DMS114 treated with DMSO at 0.1 percent for 48 hours (cell line): ENCODE data around the gene HOXC10.

Experiments
- DNase-seq: peaks from one replicate; lab custom pipeline; 2025; ENCODE audit not compliant: unreplicated experiment; lab: John Stamatoyannopoulos, UW

The HOXC10 gene

DNA sequence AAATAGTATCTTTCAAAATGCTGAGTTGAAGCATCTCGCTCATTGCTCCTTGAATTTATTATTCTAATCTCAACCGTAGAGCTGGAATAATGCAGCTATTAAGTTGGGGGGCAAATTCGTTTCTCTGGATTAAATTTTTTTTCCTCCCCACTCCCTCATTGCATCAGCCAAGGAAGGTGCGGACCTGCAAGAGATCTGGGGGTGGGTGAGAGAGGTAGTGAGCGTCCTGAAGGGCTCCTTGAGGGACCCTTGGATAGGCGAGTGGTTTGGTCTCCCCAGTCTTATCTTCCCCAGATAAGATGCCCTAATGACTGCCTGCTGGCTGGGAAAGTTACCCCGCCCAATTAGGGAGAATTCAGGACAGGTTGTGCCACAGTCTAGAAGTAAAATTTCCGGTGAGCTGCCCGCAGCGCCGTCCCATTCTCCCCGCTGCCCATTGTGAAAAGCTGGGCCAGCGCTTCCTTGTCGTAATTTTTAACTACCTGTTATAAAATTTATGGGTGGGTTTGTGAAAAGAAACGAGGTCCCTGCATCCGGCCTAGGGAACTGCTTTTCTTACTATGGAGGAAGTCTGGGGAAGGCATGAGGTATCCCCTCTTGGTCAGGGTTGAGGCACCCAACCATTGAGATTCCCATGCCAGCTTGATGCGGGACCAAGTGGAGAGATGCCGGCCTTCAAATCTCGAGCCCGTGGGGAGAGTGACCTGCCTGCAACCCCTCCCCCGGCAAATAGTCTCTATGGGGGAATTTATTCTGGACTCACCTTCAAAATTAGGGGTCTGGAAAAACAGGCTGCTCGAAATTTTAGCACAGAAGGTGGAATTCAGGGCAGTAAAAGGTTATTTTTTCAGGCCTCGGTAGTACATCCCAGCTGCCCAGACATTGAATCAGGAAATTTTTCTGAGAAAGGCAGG is 30.3 kb downstream of the HOXC10 start:
- DNase-seq, result no peak

DNA sequence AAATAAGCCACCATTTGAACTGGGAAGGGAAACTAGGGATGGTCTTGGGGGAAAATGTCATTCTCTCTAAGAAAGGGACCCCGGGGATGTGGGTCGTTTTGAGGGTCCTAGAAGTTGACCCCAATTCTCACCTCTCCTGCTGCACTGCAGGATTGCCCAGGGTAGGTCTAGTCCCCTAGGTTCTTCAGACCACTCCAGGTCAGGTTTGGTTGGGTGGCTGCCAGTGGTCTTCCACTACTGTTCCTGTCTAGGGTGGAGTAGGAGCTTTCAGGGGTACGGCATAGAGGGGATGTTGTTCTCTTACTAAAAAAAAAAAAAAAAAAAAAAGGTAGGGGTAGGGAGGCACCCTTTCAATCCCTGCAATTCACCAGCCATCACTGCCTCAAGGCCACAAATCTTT is 31.1 kb downstream of the HOXC10 start:
- DNase-seq, result no peak

DNA sequence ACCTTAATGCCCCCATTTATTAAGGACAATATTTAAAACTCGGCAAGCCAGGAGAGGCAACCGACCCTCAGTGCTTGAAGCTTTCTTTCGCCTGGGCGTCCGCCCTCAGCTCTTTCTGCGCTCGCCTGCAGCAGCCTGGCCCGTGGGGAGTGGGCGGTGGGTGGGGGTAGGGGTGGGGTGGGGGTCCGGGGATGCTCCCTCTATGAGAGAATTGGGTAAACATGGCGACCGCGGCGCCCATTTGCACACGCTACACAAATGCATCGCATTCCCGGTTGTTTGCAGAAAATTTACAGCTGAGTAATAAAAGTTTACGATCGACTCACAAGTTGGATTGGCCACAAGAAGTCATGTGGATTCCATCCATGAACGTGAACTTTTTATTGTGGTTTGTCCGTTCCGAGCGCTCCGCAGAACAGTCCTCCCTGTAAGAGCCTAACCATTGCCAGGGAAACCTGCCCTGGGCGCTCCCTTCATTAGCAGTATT is 31.6 kb downstream of the HOXC10 start:
- DNase-seq, result peak; percentile 93

DNA sequence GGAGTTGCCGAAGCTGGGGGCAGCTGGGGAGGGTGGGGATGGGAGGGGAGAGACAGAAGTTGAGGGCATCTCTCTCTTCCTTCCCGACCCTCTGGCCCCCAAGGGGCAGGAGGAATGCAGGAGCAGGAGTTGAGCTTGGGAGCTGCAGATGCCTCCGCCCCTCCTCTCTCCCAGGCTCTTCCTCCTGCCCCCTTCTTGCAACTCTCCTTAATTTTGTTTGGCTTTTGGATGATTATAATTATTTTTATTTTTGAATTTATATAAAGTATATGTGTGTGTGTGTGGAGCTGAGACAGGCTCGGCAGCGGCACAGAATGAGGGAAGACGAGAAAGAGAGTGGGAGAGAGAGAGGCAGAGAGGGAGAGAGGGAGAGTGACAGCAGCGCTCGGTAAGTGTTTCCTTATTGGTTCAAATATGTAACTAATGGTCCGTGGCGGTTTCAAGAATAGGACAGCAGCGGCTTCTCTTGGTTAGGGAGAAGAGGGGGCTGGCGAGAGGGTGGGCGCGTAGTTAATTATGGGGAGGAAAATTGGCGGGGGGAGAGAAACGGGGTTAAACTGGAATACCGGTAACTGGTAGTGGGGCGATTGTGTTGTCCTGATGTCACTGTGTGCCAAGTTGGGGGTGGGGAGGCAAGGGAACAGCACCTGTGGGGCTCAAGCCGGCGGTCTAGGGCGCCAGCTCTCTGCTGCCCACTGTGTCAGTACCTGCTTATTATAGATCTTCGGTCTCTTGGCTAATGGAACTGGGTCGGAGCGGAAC is 32.3 kb downstream of the HOXC10 start:
- DNase-seq, result peak; percentile 81

DNA sequence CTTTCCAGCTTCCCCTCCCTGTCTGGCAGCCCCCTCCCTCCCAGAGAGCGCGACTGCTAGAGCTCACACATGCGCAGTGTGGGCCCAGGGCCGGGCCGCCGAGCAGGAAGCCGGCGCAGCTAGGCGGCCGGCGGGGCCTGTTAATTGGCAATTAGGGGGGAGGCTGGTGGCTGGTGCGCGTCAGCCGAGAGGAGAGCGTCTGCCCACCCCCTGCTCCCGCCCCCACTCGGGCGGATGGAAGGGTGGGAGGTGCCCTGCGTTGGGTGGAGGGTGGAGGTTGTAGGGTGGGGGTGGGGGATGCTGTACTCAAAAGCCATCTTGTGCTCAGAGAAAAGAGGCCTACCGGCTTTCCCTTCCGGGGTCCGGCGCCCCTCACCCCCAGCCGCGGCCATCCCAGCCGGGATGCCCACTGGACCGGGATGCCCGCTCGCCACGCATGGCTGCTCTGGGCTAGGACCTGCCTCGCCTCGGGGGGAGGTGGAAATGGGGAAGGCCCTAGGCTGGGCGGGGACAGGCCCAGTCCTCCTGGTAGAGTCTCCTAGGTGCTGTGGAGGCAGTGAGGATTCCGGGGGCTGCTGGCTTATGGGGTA is 33.0 kb downstream of the HOXC10 start:
- peak; percentile 91 for DNase-seq

DNA sequence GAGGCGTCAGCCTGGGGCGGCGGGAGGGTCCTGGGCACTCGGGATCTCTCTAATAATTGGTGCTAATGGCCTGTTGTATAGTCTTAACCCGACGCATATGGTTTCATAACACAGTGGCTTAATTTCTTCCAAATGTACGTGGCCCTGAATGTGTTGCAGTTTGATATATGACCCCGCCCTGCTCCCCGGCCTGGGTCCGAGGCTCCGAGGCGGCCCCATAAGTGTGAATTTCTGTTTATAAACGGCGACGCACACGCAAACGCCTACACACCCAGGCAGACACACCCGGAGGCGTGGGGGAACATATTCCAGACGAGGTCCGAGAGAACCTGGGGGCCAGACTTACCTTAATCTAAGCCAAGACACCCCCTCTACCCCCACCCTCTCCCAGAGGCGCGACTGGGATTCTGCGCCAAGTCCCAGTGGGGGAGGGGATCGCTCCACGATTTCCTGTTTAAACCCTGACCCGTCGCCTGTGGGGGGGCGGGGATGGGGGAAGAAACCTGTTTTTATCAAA is 33.6 kb downstream of the HOXC10 start:
- no peak for DNase-seq

DNA sequence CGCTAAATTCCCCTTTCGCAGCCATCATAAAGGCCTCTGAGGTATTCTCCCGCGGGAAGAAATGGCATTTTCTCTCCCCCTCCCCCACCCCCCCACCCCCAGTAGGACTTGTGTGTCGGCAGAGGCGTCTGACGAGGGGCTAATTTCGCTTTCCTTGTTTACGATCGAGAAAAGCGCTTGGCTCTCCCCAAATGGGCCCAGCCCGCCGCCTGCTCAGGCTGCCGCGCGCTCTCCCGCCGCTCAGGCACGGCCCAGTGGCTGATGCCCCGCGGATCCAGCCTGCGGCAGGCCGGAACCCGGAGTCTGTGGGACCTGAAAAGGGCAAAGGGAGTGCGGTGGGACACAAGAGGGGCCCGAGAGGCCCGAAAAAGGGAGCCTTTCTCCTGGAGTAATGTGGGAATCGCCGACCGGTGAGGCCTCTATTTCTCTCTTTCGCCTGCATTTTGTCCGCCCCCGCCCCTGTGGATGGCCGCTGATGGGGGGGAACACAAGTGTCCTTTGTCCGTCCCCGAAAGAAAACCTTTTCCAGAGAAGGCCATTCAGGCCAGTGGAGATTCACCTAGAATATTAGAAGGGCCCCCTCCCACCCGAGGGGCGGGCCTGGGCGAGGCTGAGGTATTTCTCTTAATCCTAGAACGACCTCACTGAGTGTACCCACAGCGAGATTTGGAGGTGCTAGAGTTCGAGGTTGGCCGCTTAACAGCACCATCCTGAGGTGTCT is 34.3 kb downstream of the HOXC10 start:
- no peak for DNase-seq

DNA sequence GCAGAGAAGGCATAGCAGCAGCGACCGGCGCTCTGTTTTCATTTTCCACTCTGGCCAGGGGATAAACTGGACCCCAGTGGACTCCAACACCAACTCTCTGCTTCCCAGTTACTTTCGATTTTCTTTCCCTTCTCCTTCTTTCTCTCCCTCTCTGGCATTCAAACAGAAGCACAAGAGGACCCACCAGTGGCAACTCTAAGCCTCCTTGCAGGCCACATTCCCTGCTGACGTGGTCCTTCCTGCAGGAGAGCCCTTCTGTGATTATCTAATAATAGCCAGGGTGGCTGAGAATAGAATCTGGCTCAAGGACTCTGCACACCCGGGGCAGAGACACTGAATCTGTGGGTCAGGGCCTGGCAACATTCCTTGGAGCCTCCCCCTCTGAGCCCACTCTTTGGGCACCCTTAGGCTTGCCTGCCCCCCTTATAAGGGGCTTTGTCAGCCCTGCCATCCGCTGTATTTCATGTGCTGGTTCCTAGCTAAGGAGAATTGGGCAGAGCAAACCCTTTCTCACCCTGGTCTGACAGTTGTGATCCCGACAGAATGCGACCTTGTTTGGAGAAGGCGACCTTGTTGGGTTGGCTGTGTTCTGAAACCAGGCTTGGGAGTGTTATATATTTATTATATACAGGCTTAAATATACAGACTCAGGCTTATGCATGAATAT is 35.1 kb downstream of the HOXC10 start:
- DNase-seq, result no peak

DNA sequence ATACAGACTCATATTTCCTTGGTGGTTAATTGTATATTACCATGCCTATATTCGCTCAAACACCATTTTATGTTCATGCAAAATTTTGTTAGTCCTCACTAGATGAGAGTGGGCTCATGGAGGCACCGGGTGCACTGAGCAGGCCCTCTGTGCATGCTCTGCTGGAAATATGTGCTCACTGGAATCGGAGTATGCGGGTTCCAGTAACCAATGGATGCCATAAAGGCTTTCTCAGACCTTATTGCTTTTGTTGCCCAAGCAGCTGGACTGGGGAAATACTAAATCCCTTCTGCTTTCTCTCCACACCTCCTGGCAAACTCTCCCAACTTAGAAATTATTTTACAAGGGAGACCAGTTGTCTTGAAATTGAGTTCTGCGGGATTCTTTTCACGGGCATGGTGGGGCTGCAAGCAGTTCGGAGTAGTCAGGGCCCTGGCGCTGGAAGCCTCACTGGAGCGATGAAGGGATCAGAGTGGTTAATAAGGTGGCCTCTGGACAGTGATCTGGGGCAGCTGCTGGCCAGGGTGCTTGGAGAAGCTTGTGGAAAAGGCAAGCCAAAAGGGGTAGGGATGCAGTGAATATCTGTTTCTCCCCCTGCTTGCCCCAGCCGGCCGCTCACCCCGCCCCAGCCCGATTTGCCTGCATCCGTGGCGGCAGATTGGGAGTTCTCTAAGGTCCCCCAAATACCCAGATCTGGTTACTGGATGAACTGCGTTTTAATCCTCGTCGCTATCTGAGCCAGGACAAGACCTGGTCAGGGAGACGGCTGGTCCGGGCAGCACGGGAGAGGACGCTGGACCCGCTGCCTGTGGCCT is 35.9 kb downstream of the HOXC10 start:
- peak; percentile 55 for DNase-seq

DNA sequence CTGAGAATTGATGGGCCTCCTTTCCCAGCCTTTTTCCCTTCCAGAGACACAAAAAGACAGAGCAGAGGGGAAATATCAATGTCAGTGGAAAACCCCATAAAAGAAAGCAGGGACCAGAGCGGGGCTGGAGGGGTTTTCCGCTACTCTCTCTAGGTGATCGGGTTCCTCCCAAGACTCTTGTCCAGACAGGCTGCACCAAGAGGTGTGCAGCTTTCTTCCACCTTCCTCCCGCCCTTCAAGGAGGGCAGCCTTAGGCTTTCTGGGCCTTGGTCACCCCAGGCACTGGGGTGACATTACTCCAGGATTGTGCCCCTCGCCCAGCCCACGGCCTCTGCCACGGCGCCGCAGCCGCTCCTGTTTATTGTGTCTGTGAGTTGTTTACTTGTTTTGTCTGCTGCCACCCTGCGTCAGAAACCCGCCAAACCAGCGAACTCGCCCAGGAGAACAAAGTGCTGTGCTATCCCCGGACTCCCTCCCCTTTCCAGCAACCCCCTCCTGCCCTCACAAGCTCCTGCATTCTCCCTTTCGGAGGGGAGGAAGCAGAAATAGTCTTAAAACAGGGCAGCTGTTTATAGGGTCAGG is 36.6 kb downstream of the HOXC10 start:
- peak; percentile 75 for DNase-seq

DNA sequence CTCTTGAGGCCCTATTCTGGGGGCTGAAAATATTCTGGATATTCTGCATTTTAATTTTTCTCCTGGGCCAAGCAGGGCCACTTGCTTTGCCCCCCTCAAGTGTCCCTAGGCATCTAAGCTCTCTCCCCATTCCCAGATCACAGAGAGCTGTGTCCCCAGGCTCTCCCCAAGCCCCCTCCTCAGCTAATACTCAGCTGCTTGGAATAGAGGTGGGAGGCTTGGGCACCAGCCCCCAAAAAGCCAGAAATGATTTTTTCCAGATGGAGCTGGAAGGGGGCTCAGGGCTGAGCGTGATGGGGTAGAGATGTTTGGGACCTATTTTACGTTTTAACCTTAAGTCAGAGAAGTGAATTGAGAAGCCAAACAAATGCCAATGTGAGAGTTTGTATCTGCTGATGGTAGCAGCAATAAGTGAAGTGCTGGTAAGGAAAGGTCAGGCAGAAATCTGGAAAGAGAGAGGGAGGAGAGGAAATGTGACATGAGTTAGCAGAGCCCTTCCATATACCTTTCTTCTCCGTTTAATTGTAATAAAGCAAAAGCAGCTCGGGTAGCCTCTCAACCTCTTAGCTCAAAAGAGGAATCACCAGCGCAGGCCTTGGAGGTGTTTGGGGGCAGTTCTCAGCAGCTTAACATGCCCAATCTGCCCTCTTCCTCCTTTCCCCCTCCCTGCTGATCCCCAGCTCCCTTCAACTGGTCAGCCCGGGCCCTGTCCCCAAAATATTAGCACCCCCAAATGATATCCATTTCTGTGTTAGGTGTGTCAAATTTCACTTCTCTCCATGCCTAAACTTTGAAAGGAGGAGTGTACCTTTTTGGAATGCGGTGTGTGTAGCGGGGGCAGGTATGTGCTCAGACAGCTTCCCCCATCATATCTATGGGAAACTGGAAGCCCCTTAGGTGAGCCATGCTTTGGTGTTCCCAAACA is 38.3 kb downstream of the HOXC10 start:
- DNase-seq, result no peak

DNA sequence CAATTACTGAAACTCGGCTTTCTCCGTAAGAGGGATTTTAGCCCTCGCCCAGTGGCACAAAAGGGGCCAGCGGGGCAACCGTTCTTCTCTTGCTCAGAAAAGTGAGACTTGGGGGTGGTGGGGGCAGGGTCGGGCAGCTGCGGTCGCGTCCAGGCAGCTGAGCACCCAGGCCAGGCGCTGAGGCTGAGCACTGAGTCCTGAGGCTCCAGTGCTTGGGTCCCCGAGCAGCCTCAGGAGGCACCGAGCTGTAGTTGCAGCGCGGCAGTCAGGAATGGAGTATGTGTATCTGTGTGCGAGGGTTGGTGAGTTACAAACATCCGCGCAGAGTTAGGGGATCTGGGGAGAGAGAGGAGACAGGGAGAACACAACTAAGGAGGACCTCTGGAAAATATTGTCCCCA is 39.2 kb downstream of the HOXC10 start:
- DNase-seq, result no peak

DNA sequence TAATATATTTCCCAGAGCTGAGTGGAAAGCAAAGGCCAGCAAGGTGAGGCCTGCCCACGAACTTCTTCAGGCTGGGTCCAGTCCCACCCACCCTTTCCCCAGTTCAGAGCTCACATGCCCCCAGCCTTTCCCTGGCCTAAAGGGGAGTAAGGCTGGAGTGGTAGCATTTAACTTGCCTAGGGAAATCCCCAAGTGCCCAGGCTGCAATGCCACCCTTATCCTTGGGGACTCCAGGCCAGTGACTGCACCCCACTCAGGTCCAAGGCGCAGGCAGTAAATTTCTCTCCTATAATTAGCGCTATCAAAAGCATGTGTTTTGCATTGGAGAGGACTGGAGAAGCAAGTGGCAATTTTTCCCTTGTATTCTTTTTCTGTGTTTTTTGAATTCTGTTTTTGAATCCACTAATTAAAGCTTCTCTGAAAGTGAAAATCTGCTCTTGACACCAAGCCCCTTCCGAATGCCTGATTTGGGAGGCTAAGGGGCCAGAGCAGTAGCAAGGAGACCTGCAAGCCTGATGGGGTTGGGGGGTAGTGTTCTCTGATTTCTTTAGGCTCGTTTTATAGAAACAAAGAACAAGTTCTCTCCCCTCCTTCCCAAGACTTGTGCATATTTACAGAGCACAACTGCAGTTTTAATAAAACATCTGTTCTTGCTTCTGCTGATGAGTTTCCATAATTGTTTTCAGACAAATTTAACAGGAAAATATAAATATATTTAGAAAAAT is 39.8 kb downstream of the HOXC10 start:
- DNase-seq, result no peak

DNA sequence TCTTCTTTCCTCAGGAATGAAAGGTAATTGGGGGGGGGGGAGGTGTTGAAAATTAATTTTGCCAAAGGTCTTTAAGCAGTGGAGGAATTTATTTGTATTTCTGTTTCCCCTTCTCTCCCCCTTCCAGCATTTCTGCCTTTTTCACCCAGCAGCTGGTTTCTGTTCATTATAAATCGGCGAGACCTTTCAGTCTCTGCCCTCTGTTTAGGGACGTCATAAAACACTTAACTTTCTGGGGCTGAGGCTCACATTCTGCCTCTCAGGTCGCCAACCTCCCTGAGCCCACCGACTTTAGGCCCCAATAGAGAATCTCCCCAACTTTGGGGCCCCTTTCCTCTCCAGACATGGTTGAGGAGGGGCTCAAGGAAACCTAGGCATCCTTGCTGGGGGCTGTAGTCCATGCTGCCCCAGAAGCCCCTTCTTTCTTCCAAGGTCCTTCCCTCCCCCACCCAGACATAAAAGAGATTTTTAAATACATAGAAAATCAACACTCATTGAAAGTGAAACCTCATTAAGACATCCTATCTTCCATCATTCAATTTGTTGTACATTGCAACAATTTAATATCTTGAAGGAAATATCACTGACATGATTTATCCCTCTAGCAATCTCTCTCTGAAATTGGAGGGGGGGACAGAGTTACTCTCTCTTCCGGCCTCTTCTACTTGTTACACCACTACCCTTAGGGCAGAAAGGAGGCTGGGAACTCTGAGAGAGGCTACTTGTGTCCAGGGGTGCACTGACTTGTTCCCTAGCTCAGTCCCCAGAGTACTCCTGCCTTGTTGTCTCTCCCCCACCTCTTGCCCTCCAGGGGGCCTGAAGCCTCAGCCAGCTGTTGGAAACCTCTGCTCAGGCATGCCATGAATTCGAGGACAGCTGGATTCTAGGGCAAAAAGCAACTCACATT is 40.8 kb downstream of the HOXC10 start:
- DNase-seq, result no peak

DNA sequence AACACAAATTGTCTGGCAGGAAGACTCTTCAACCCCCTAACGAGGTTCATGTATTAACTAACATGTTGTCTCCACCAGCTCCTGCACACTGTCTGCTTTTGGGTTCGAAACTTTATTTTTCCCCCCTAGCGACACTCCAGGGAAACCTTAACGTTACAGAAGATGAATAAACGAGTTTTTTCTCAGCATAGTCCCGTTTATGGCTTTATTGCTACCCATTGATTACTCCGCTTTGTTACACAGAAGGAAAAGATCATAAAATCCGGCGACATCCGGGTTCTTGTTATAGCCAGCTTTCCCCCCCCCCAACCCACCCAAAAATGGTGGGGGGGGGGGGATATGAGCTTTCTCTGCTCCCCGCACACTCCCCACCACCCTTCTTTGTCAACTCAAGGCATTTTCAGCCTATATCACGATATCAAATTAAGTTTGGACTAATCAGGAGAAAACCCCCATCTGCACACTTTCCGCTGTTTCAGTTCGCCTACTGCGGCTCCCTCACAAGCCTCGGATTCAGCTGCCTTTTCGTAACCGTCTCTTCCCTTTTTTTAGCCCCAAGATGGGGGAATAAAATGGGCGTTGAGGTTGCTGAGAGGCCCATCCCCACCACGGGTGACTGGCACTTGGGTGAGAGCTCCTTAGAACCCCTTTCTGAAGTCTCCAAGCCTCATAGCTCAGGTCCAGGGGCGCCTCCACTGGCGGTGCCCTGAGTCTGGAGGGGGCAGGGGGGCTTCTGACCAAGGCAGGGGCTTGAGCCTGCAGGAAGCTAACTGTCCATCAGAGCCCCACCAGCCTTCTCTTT is 41.9 kb downstream of the HOXC10 start:
- no peak for DNase-seq

DNA sequence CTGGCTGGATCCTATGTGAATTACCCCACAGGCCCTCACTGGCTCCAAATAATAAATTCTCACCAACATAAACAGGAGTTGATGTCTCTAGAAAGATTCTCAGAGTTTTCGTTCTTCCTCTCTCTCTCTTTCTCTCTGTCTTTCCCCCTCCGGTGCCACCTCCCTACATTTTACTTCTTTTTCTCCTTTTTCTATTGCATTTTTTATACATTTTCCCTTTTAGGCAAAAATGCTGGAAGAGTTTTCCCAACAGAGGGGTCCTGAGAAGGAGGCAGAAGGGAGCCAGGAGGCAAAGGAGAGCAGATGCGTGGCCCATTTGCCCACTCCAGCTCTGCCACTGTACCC is 42.5 kb downstream of the HOXC10 start:
- no peak for DNase-seq
